Measurements from ENCODE around the gene NINJ1.
A peak's percentile ranks its signal among the peaks of the same experiment; 100 is the strongest.

Gene NINJ1

GRCh38 chr9:93111371-93112115 is 22.5 kb downstream of the NINJ1 start:
- H2AFZ ChIP-seq (ENCODE audit: insufficient read depth, low read length, poor library complexity): no peak overlapping the region
- no peaks in the 10 kb centered on the region for H3K79me2 ChIP-seq (ENCODE audit: control insufficient read depth, insufficient read depth, low read length, poor library complexity)
- no peak overlapping the region for H2BK120ac ChIP-seq (ENCODE audit: insufficient read depth, low read length, poor library complexity)
- H3K36me3 ChIP-seq (ENCODE audit: control insufficient read depth in 1 of 2, insufficient read depth in 2 of 2, low read length in 2 of 2): peaks cover 4 to 8% of the 10 kb centered on the region in 2 experiments
- H2BK5ac ChIP-seq (ENCODE audit: low read depth, low read length, poor library complexity): no peak overlapping the region
- peak; percentile 58 to 66 for DNase-seq
- H4K91ac ChIP-seq (ENCODE audit: low read depth, low read length): no peak overlapping the region
- no peak overlapping the region for H3K4me3 ChIP-seq (ENCODE audit: low read depth, low read length)
- no CpG with 5 or more reads among the region's 18 CpGs for WGBS (ENCODE audit: extremely low coverage, insufficient coverage, insufficient read length)
- H2BK12ac ChIP-seq (ENCODE audit: low read length): no peak overlapping the region
- no peak overlapping the region for H3K4me2 ChIP-seq (ENCODE audit: low read length)
- no peaks in the 10 kb centered on the region for H3K27me3 ChIP-seq (ENCODE audit: insufficient read depth, low read length)
- H3K27ac ChIP-seq (ENCODE audit: low read depth, low read length): no peak overlapping the region
- no peak overlapping the region for H3K18ac ChIP-seq (ENCODE audit: low read length)
- H2AK5ac ChIP-seq (ENCODE audit: low read length): no peak overlapping the region
- H4K12ac ChIP-seq (ENCODE audit: low read depth, low read length): no peak overlapping the region
- no peaks in the 10 kb centered on the region for H3K79me1 ChIP-seq (ENCODE audit: low read length)
- H3K14ac ChIP-seq (ENCODE audit: low read length): no peak overlapping the region
- peaks cover 0 to 10% of the 10 kb centered on the region in 2 experiments for H3K4me1 ChIP-seq (ENCODE audit: control insufficient read depth in 1 of 2, insufficient read depth in 2 of 2, low read length in 2 of 2)
- H3K9ac ChIP-seq (ENCODE audit: low read length): no peak overlapping the region
- H4K8ac ChIP-seq (ENCODE audit: low read depth, low read length): no peak overlapping the region
- H3K23ac ChIP-seq (ENCODE audit: low read length): no peak overlapping the region
- no peak overlapping the region for H3K4ac ChIP-seq (ENCODE audit: low read depth, low read length)
- H3K9me3 ChIP-seq (ENCODE audit: insufficient read depth, low read depth, low read length): no peaks in the 10 kb centered on the region

DNA sequence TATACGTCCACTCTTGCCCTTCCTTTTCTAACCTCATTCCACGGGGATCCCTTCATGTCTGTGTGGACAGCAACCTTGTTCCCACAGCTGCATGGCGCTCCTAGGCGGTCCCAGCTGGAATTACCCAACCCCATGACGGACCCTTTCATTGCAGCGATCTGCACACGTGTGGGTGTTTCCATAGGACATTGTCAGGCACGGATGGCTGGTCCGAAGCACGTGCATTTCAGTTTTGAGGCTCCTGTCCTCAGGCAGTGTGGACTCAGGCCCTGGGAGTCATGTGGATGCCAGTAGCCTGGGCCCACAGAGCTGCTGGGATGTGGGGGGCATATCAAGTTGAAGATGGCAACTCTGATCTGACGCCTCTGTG is 23.1 kb downstream of the NINJ1 start:
- Histone ChIP-seq H2BK12ac (ENCODE audit: low read length) (no peak overlapping the region), H2BK5ac (ENCODE audit: low read depth, low read length, poor library complexity) (no peak overlapping the region), H4K8ac (ENCODE audit: low read depth, low read length) (no peak overlapping the region), H3K27ac (ENCODE audit: low read depth, low read length) (no peak overlapping the region), H2AK5ac (ENCODE audit: low read length) (no peak overlapping the region), H3K4me1 (ENCODE audit: control insufficient read depth in 1 of 2, insufficient read depth in 2 of 2, low read length in 2 of 2) (peaks cover 0 to 10% of the 10 kb centered on the region in 2 experiments), H2AFZ (ENCODE audit: insufficient read depth, low read length, poor library complexity) (no peak overlapping the region), H3K4me3 (ENCODE audit: low read depth, low read length) (no peak overlapping the region), H3K36me3 (ENCODE audit: control insufficient read depth in 1 of 2, insufficient read depth in 2 of 2, low read length in 2 of 2) (peaks cover 4 to 8% of the 10 kb centered on the region in 2 experiments), H2BK120ac (ENCODE audit: insufficient read depth, low read length, poor library complexity) (no peak overlapping the region), H3K4me2 (ENCODE audit: low read length) (no peak overlapping the region), H4K91ac (ENCODE audit: low read depth, low read length) (no peak overlapping the region), H3K79me1 (ENCODE audit: low read length) (no peaks in the 10 kb centered on the region), H3K18ac (ENCODE audit: low read length) (no peak overlapping the region), H3K9me3 (ENCODE audit: insufficient read depth, low read depth, low read length) (no peaks in the 10 kb centered on the region), H3K14ac (ENCODE audit: low read length) (no peak overlapping the region), H4K12ac (ENCODE audit: low read depth, low read length) (no peak overlapping the region), H3K4ac (ENCODE audit: low read depth, low read length) (no peak overlapping the region), H3K9ac (ENCODE audit: low read length) (no peak overlapping the region), H3K79me2 (ENCODE audit: control insufficient read depth, insufficient read depth, low read length, poor library complexity) (no peaks in the 10 kb centered on the region), H3K23ac (ENCODE audit: low read length) (no peak overlapping the region), H3K27me3 (ENCODE audit: insufficient read depth, low read length) (no peaks in the 10 kb centered on the region)
- no CpG with 5 or more reads among the region's 11 CpGs for WGBS (ENCODE audit: extremely low coverage, insufficient coverage, insufficient read length)
- no peak for DNase-seq

- no peak overlapping the region for H2BK5ac ChIP-seq (ENCODE audit: low read depth, low read length, poor library complexity)
- no peak overlapping the region for H3K23ac ChIP-seq (ENCODE audit: low read length)
- H3K27ac ChIP-seq (ENCODE audit: low read depth, low read length): no peak overlapping the region
- DNase-seq: no peak
- no peak overlapping the region for H2BK12ac ChIP-seq (ENCODE audit: low read length)
- no peaks in the 10 kb centered on the region for H3K79me1 ChIP-seq (ENCODE audit: low read length)
- H3K36me3 ChIP-seq (ENCODE audit: control insufficient read depth in 1 of 2, insufficient read depth in 2 of 2, low read length in 2 of 2): peaks cover 4 to 8% of the 10 kb centered on the region in 2 experiments
- WGBS (ENCODE audit: extremely low coverage, insufficient coverage, insufficient read length): no CpG with 5 or more reads among the region's 14 CpGs
- no peak overlapping the region for H4K12ac ChIP-seq (ENCODE audit: low read depth, low read length)
- H3K27me3 ChIP-seq (ENCODE audit: insufficient read depth, low read length): no peaks in the 10 kb centered on the region
- peaks cover 0 to 10% of the 10 kb centered on the region in 2 experiments for H3K4me1 ChIP-seq (ENCODE audit: control insufficient read depth in 1 of 2, insufficient read depth in 2 of 2, low read length in 2 of 2)
- no peaks in the 10 kb centered on the region for H3K9me3 ChIP-seq (ENCODE audit: insufficient read depth, low read depth, low read length)
- no peak overlapping the region for H3K18ac ChIP-seq (ENCODE audit: low read length)
- H3K79me2 ChIP-seq (ENCODE audit: control insufficient read depth, insufficient read depth, low read length, poor library complexity): no peaks in the 10 kb centered on the region
- H3K4ac ChIP-seq (ENCODE audit: low read depth, low read length): no peak overlapping the region
- no peak overlapping the region for H4K91ac ChIP-seq (ENCODE audit: low read depth, low read length)
- H4K8ac ChIP-seq (ENCODE audit: low read depth, low read length): no peak overlapping the region
- H2AFZ ChIP-seq (ENCODE audit: insufficient read depth, low read length, poor library complexity): no peak overlapping the region
- no peak overlapping the region for H3K4me2 ChIP-seq (ENCODE audit: low read length)
- no peak overlapping the region for H3K4me3 ChIP-seq (ENCODE audit: low read depth, low read length)
- no peak overlapping the region for H3K9ac ChIP-seq (ENCODE audit: low read length)
- no peak overlapping the region for H2AK5ac ChIP-seq (ENCODE audit: low read length)
- no peak overlapping the region for H2BK120ac ChIP-seq (ENCODE audit: insufficient read depth, low read length, poor library complexity)
- H3K14ac ChIP-seq (ENCODE audit: low read length): no peak overlapping the region
Observed at GRCh38 chr9:93110311-93110855, 23.7 kb downstream of the NINJ1 start.

- Histone ChIP-seq H3K18ac (ENCODE audit: low read length) (no peak overlapping the region), H2AFZ (ENCODE audit: insufficient read depth, low read length, poor library complexity) (no peak overlapping the region), H4K8ac (ENCODE audit: low read depth, low read length) (no peak overlapping the region), H3K27ac (ENCODE audit: low read depth, low read length) (no peak overlapping the region), H3K23ac (ENCODE audit: low read length) (no peak overlapping the region), H4K91ac (ENCODE audit: low read depth, low read length) (no peak overlapping the region), H3K14ac (ENCODE audit: low read length) (no peak overlapping the region), H3K9me3 (ENCODE audit: insufficient read depth, low read depth, low read length) (no peaks in the 10 kb centered on the region), H3K27me3 (ENCODE audit: insufficient read depth, low read length) (no peaks in the 10 kb centered on the region), H2BK12ac (ENCODE audit: low read length) (no peak overlapping the region), H3K4me2 (ENCODE audit: low read length) (no peak overlapping the region), H3K36me3 (ENCODE audit: control insufficient read depth in 1 of 2, insufficient read depth in 2 of 2, low read length in 2 of 2) (peaks cover 4 to 8% of the 10 kb centered on the region in 2 experiments), H3K79me1 (ENCODE audit: low read length) (no peaks in the 10 kb centered on the region), H2BK5ac (ENCODE audit: low read depth, low read length, poor library complexity) (no peak overlapping the region), H2BK120ac (ENCODE audit: insufficient read depth, low read length, poor library complexity) (no peak overlapping the region), H3K4me3 (ENCODE audit: low read depth, low read length) (no peak overlapping the region), H3K79me2 (ENCODE audit: control insufficient read depth, insufficient read depth, low read length, poor library complexity) (no peaks in the 10 kb centered on the region), H4K12ac (ENCODE audit: low read depth, low read length) (no peak overlapping the region), H3K4me1 (ENCODE audit: control insufficient read depth in 1 of 2, insufficient read depth in 2 of 2, low read length in 2 of 2) (no peaks in the 10 kb centered on the region), H2AK5ac (ENCODE audit: low read length) (no peak overlapping the region), H3K4ac (ENCODE audit: low read depth, low read length) (no peak overlapping the region), H3K9ac (ENCODE audit: low read length) (no peak overlapping the region)
- no CpG with 5 or more reads among the region's 15 CpGs for WGBS (ENCODE audit: extremely low coverage, insufficient coverage, insufficient read length)
- DNase-seq: no peak
Observed at GRCh38 chr9:93108291-93109041, 25.6 kb downstream of the NINJ1 start.
